ENCODE data around the gene PRDM11. TPM values are rescaled to one million over a fixed set of nuclear protein-coding genes. Genes with fewer than 3 reads are reported as not detected.

Gene PRDM11
- total RNA-seq, 2 donors from 2014 or later: 4.4 to 7.9 TPM

DNA sequence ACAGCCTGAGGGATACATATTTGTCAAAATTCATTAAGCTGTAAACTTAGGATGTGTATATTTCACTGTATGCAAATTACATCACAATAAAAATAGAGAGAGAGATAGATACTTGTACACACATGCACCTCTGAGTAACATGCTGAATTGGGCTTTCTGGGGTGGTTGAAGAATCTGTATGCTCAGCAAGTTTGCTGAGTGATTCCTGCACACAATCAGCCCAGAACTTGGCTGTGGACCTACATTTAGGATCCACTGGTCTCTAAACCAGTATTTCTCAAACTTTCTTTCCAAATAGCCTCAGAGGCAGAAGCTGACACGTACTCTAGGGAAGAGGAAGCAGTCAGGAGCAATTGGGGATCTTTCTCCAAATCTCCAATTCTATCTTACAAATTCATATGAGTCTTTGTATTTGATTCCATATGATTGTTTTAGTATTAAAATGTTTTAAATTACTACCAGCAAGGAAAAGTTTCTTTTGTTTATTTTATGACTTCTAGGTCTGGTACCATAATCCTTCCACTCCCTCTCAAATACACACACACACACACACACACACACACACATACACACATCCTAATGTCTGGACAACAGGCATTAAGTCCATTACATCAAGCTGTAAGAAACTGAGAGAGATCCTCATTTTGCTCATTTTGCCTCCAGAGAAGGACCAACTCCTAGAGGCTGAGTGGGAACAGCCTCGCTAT, 119.7 kb downstream of the PRDM11 start:
- Histone ChIP-seq H3K4me3 (no peak overlapping the region), H3K27ac (no peak overlapping the region), H3K36me3 (replicated peaks in 1 of 2; ENCODE audit: insufficient read depth in 1 of 2, low read depth in 2 of 2) (no peaks in the 10 kb centered on the region), H3K4me1 (peaks cover 2% of the 10 kb centered on the region), H3K27me3 (no peaks in the 10 kb centered on the region), H3K9me3 (no peaks in the 10 kb centered on the region)
- TF ChIP-seq, protein P1, sequence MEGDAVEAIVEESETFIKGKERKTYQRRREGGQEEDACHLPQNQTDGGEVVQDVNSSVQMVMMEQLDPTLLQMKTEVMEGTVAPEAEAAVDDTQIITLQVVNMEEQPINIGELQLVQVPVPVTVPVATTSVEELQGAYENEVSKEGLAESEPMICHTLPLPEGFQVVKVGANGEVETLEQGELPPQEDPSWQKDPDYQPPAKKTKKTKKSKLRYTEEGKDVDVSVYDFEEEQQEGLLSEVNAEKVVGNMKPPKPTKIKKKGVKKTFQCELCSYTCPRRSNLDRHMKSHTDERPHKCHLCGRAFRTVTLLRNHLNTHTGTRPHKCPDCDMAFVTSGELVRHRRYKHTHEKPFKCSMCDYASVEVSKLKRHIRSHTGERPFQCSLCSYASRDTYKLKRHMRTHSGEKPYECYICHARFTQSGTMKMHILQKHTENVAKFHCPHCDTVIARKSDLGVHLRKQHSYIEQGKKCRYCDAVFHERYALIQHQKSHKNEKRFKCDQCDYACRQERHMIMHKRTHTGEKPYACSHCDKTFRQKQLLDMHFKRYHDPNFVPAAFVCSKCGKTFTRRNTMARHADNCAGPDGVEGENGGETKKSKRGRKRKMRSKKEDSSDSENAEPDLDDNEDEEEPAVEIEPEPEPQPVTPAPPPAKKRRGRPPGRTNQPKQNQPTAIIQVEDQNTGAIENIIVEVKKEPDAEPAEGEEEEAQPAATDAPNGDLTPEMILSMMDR (IDR thresholded peaks at IDR 0.05): no peak
- TF ChIP-seq POLR2A (IDR thresholded peaks at IDR 0.05): no peak
- 72 to 87% methylated on average over 2 of the region's 2 CpGs for WGBS, 2 donors
- intact Hi-C loops (cut with DNase I): no loop called here
- ATAC-seq (no peak), DNase-seq (no peak)

GRCh38 chr11:45266676-45267020, 120.2 kb downstream of the PRDM11 start:
- Histone ChIP-seq H3K9me3 (no peaks in the 10 kb centered on the region), H3K4me3 (no peak overlapping the region), H3K27ac (no peak overlapping the region), H3K27me3 (no peaks in the 10 kb centered on the region), H3K4me1 (peaks cover 4% of the 10 kb centered on the region), H3K36me3 (replicated peaks in 1 of 2; ENCODE audit: insufficient read depth in 1 of 2, low read depth in 2 of 2) (no peaks in the 10 kb centered on the region)
- intact Hi-C loops (cut with DNase I): no loop called here
- WGBS, 2 donors: 19 to 26% methylated on average over 1 of the region's 1 CpG
- ATAC-seq: no peak
- no peak for DNase-seq
- no peak for TF ChIP-seq POLR2A (IDR thresholded peaks at IDR 0.05)
- TF ChIP-seq, protein P1 (IDR thresholded peaks at IDR 0.05): no peak

- H3K36me3 ChIP-seq (replicated peaks in 1 of 2; ENCODE audit: insufficient read depth in 1 of 2, low read depth in 2 of 2): no peaks in the 10 kb centered on the region
- no peaks in the 10 kb centered on the region for H3K27me3 ChIP-seq
- TF ChIP-seq, protein P1 (IDR thresholded peaks at IDR 0.05): peak in 1 of 7 experiments; percentile 11
- TF ChIP-seq POLR2A (IDR thresholded peaks at IDR 0.05): no peak
- DNase-seq (no peak), ATAC-seq (no peak)
- H3K9me3 ChIP-seq: no peaks in the 10 kb centered on the region
- H3K4me1 ChIP-seq: peaks cover 4% of the 10 kb centered on the region
- WGBS, 2 donors: 59 to 62% methylated on average over 11 to 14 of the region's 14 CpGs
- intact Hi-C loops (cut with DNase I): no loop called here
- H3K27ac ChIP-seq: no peak overlapping the region
- no peak overlapping the region for H3K4me3 ChIP-seq
Observed at GRCh38 chr11:45267052-45267451, 120.6 kb downstream of the PRDM11 start.

DNA sequence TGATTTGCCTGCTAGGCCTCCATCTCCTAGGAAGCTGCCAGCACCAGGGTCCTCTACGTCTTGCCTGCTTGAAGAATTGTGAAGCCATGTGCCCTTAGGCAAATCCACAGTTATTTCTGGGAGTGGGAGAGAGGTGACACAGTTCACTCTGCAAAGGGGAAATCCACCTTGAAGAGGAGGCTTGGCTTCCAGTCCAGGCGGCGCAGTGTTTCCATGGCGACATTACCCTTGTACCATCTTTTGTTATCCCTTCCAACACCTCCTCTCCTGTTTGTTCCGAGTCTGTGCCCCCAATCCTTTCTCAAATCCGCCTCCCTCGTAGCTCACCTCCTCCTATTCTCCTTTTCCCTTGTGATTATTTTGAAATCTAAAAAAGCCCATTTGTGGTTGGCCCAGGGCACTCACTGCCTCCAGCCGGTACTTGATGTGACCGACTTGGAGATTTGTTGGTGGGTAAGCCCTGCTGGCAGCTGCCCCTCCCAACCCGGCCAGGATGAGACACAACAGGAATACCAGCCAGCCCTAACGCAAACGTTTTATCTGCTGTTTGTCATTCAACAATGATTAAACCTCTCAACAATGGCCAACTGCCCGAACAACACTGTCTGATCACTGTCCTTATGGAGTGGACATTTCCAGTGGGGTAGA, 121.3 kb downstream of the PRDM11 start:
- Histone ChIP-seq H3K36me3 (replicated peaks in 1 of 2; ENCODE audit: insufficient read depth in 1 of 2, low read depth in 2 of 2) (no peaks in the 10 kb centered on the region), H3K4me3 (no peak overlapping the region), H3K27me3 (no peaks in the 10 kb centered on the region), H3K27ac (no peak overlapping the region), H3K9me3 (no peaks in the 10 kb centered on the region), H3K4me1 (peaks cover 4% of the 10 kb centered on the region)
- intact Hi-C loops (cut with DNase I): no loop called here
- ATAC-seq (no peak), DNase-seq (no peak)
- 53 to 54% methylated on average over 13 of the region's 13 CpGs for WGBS, 2 donors
- TF ChIP-seq, protein P1 (IDR thresholded peaks at IDR 0.05): no peak
- TF ChIP-seq POLR2A (IDR thresholded peaks at IDR 0.05): no peak

GRCh38 chr11:45269678-45270077, 123.2 kb downstream of the PRDM11 start:
- intact Hi-C loops (cut with DNase I): no loop called here
- H3K4me3 ChIP-seq: no peak overlapping the region
- no peak for DNase-seq
- no peaks in the 10 kb centered on the region for H3K9me3 ChIP-seq
- H3K4me1 ChIP-seq: peaks cover 4% of the 10 kb centered on the region
- TF ChIP-seq, protein P1 (IDR thresholded peaks at IDR 0.05): no peak
- TF ChIP-seq POLR2A (IDR thresholded peaks at IDR 0.05): no peak
- ATAC-seq: no peak
- H3K27me3 ChIP-seq: no peaks in the 10 kb centered on the region
- H3K27ac ChIP-seq: no peak overlapping the region
- no peaks in the 10 kb centered on the region for H3K36me3 ChIP-seq (replicated peaks in 1 of 2; ENCODE audit: insufficient read depth in 1 of 2, low read depth in 2 of 2)

All from body of pancreas (tissue), 4 donors.